GM19395 (cell line): ENCODE results near the gene CDH12.
"Not testable (repeated sequence)": the region's sequence is repeated elsewhere in the genome, so short reads cannot be mapped to it uniquely, and the experiment has no call there.

Experiments
- ATAC-seq: cut with Tn5 transposase; IDR thresholded peaks from one replicate; pipeline ENCODE4 v1.9.1; 2021; ENCODE audit warnings: mild to moderate bottlenecking, moderate library complexity; ENCODE audit not compliant: unreplicated experiment

Gene CDH12

GRCh38 chr5:22319798-22320197, 533.3 kb downstream of the CDH12 start:
- no peak for ATAC-seq

GRCh38 chr5:22316294-22316693, 536.9 kb downstream of the CDH12 start:
- no peak for ATAC-seq

- not testable (repeated sequence) for ATAC-seq
These were observed 538.1 kb downstream of the CDH12 start for GRCh38 chr5:22315052-22315451.

GRCh38 chr5:22314548-22314947, 538.6 kb downstream of the CDH12 start:
- ATAC-seq: no peak

- ATAC-seq: no peak
These were observed 547.1 kb downstream of the CDH12 start for GRCh38 chr5:22306011-22306410.

- no peak for ATAC-seq
These were observed 557.3 kb downstream of the CDH12 start for GRCh38 chr5:22295832-22296231.

GRCh38 chr5:22293147-22293546, 560.0 kb downstream of the CDH12 start:
- no peak for ATAC-seq

- ATAC-seq: no peak
These were observed 575.0 kb downstream of the CDH12 start for GRCh38 chr5:22278164-22278563.

GRCh38 chr5:22277006-22277405, 576.1 kb downstream of the CDH12 start:
- ATAC-seq: no peak

GRCh38 chr5:22265855-22266254, 587.3 kb downstream of the CDH12 start:
- ATAC-seq: not testable (repeated sequence)

GRCh38 chr5:22258139-22258538, 595.0 kb downstream of the CDH12 start:
- ATAC-seq: no peak

- ATAC-seq: no peak
These were observed 602.6 kb downstream of the CDH12 start for GRCh38 chr5:22250528-22250927.

- ATAC-seq: no peak
These were observed 603.9 kb downstream of the CDH12 start for GRCh38 chr5:22249209-22249729.

- no peak for ATAC-seq
These were observed 607.4 kb downstream of the CDH12 start for GRCh38 chr5:22245770-22246169.

- ATAC-seq: no peak
These were observed 610.6 kb downstream of the CDH12 start for GRCh38 chr5:22242532-22242931.

GRCh38 chr5:22238047-22238446, 615.1 kb downstream of the CDH12 start:
- ATAC-seq: no peak

GRCh38 chr5:22226423-22226822, 626.7 kb downstream of the CDH12 start:
- ATAC-seq: no peak

- no peak for ATAC-seq
These were observed 630.1 kb downstream of the CDH12 start for GRCh38 chr5:22223079-22223478.

GRCh38 chr5:22213703-22214495, 639.2 kb downstream of the CDH12 start:
- ATAC-seq: not testable (repeated sequence)

GRCh38 chr5:22212254-22212991, 640.7 kb downstream of the CDH12 start:
- ATAC-seq: not testable (repeated sequence)

- not testable (repeated sequence) for ATAC-seq
These were observed 644.7 kb downstream of the CDH12 start for GRCh38 chr5:22208463-22208862.

- not testable (repeated sequence) for ATAC-seq
These were observed 664.5 kb downstream of the CDH12 start for GRCh38 chr5:22188651-22189050.
